Stimulated activated CD8-positive, alpha-beta memory T cell treated with anti-CD3 and anti-CD28 coated beads, Interleukin-15, amount 100 ng/mL, for 1 hour (primary cell): ENCODE measurements around the gene HFE.
"Not testable (repeated sequence)": the region's sequence is repeated elsewhere in the genome, so short reads cannot be mapped to it uniquely, and the experiment has no call there.

Source experiments
- DNase-seq: peaks from one replicate; pipeline ENCODE4 v3.0.0-alpha.2; 2020; ENCODE audit warnings: low read depth

HFE gene

DNA sequence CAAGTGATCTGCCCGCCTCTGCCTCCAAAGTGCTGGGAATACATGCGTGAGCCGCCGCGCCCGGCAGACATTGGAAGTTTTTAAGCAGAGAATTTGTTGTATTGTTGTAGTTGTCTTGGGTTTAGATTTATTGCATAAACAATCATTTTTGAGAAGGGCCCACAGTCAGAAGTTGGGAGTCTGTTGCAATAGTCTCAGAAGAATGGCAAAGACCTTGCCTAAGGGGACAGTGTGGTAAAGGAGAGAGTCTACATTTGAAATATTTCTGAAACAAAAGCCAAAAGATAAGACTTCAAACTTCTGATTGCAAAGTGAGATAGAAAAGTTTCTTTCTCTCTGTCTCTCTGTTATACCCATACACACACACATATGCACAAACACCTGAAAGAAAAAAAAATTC lies 22.5 kb downstream of the HFE start:
- DNase-seq = no peak

DNA sequence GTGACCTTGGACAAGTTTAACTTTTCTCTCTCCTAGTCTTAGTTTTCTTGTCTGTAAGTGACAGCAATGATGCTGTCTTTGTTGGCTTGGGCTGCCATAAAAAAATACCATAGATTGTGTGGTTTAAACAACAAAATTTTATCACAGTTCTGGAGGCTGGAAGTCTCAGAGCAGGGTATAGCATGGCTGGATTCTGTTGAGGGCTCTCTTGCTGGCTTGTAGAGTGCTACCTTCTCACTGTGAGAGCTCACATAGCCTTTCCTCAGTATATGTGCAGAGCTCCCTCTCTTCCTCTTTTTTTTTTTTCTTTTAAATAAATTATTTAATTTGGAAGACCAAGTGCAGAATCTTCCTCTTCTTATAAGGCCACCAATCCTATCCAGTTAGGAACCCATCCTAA lies 26.3 kb downstream of the HFE start:
- no peak for DNase-seq

GRCh38 chr6:26115226-26115625 lies 28.0 kb downstream of the HFE start:
- DNase-seq = no peak

DNA sequence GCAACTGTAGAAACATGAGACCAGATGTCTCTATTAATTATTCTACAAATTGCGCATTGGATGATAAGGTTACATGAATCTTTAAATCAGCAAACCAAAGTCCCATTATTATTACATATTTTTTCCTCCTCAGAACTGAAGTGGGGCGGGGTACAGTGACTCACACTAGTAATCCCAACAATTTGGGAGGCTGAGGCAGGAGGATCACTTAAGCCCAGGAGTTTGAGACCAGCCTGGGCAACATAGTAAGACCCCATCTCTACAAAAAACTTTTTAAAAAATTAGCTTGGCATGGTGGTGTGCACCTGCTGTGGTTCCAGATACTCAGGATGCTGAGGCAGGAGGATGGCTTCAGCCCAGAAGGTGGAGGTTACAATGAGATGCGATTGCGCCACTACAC lies 29.0 kb downstream of the HFE start:
- no peak for DNase-seq

GRCh38 chr6:26118999-26119398 lies 31.8 kb downstream of the HFE start:
- no peak for DNase-seq

DNA sequence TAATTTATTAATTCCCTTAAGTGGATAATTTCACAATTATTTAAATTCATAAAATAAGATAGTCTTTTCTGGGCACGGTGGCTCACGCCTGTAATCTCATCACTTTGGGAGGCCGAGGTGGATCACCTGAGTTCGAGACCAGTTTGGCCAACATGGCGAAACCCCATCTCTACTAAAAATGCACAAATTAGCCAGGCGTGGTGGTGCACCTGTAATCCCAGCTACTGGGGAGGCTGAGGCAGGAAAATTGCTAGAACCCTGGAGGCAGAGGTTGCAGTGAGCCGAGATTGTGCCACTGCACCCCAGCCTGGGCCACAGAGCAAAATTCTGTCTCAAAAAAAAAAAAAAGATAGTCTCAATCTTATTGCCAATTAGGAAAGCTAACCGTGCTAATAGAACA lies 32.9 kb downstream of the HFE start:
- DNase-seq = not testable (repeated sequence)

DNA sequence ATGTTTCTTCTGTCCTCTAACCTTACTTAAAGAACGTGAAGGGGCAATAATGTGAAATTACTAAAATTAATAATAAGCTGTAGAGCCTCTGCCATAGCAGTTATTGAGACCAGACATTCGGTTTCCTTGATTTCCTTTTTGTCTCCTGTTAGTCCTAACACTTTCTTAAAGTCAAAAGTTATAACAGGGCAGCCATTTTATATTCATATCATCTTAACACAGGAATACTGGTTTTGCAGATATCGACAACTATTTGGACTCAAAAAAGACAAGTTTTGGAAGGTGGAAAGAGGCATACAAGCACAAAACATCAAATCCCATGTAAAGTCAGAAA lies 33.5 kb downstream of the HFE start:
- DNase-seq = no peak

DNA sequence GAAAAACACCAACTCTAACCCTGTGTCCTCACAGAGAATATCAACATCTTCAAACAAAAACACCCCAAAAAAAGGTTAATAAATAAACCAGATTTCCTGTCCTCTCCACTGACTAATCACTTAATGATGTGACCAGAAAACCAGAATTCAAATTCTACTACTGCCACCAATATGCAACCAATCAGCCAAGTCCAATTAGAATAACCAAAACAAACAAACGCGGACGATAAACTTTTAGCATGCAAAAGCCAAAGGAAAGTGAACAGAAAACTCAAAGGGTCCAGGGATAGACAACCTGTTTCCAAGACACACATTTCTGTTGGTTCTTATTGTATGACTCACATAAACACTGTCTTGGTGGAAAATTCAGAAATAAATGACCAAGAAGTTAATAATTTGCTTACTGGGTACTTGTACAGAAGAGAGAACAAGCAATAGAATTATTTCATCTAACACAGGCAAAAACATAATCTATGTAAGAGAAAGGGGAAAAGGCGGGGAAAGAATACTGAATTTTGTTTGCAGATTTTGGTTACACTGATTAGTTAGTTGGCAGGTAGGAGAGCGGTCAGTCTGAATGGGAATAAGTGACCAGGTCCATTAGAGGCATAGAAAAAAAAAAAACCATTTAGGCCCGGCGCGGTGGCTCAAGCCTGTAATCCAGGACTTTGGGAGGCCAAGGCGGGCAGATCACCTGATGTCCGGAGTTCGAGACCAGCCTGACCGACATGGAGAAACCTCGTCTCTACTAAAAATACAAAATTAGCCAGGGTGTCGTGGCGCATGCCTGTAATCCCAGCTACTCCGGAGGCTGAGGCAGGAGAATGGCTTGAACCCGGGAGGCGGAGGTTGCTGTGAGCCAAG lies 34.1 kb downstream of the HFE start:
- DNase-seq = no peak

GRCh38 chr6:26122005-26122388 lies 34.8 kb downstream of the HFE start:
- no peak for DNase-seq

GRCh38 chr6:26122402-26122792 lies 35.2 kb downstream of the HFE start:
- DNase-seq = no peak

DNA sequence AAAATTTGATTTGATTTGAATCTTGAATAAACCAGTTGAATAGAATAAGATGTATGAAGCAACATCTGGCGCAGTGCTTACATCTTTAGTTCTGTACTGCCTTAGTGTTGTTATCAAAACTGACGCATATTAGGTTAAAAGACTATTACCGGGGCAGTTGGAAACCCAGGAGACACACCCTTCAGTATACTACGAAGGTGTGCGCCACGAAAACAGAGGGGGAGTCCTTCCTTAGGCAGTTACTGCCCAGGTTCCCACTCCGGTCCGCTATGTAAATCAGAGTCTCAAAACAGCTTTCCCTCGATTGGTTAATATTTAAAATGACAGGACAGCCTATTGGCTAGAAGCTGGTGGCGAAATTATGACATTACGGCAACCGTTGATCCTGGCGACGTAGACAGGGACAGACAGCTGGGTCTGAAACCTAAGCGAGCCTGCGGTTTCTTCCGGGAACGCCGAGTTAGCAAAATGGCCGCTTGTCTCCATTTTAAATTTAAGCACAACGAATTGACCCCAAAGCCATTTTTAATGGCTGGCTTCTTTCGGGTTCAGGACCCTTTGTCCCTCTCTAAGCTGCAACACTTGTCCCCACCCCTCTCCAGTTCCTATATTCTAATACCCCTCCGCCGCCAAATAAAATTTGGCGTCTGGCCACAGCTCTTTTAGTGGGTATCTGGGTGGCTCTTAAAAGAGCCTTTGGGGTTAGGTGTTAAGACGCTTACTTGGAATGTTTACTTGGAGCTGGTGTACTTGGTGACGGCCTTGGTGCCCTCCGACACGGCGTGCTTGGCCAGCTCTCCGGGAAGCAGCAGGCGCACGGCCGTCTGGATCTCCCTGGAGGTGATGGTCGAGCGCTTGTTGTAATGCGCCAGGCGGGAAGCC lies 35.8 kb downstream of the HFE start:
- DNase-seq = peak; percentile 80

- peak; percentile 58 for DNase-seq
Measured at GRCh38 chr6:26123675-26123946, 36.4 kb downstream of the HFE start.

DNA sequence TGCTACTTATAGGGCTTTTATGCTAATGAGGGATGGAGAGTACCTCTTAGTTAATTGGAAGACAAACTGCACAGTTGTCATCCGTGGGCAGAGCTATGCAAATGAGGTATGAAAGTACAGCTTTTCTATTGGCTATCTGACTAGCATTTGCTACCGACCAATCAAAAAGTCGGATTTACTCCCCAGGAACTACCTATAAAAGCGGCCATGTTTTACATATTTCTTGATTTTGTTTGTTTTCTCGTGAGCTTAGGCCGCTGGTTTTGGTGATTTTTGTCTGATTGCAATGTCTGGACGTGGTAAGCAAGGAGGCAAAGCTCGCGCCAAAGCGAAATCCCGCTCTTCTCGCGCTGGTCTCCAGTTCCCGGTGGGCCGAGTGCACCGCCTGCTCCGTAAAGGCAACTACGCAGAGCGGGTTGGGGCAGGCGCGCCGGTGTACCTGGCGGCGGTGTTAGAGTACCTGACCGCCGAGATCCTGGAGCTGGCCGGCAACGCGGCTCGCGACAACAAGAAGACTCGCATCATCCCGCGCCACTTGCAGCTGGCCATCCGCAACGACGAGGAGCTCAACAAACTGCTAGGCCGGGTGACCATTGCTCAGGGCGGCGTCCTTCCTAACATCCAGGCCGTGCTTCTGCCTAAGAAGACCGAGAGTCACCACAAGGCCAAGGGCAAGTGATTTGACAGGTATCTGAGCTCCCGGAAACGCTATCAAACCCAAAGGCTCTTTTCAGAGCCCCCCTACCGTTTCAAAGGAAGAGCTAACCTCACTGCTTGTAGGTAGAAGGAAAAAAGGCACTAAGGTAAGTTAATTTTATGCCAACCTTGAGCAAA lies 36.9 kb downstream of the HFE start:
- no peak for DNase-seq

DNA sequence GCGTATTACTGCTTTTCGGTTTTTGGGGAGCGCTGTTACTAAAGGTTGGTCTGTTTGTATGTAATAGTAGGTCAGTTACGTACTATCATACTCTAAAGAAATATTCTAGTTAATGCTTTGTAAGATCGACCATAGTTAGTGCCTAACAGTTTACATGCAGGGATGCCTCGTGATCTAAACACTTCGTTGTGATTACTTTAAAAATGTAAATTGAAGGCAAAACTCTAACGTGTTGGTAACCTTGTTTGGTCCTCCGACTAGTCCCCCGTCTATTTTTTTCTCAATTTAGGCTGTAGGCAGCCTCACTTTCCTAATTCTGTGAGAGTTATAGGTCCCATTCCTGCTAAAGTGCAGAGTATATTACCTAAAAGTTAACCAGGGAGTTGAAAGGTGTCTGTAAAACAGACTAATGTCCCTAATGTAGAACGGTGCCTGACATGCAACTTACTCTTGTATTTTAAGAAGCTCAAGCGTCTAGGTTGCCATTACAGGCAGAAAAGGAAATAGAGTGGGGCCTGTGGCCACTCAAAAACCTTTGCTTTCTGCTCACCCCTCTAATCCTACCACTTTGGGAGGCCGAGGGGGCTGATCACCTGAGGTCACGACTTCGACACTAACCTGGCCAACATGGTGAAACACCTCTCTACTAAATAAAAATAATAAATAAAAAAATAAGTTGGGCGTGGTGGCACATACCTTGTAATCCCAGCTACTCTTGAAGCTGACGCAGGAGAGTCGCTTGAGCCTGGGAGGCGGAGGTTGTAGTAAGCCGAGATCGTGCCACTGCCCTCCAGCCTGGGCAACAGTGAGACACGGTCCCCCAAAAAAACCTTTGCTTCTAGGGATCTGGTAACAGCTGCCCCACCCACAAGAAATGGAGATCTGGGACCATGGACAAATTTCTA lies 37.8 kb downstream of the HFE start:
- DNase-seq = no peak

GRCh38 chr6:26126394-26127235 lies 39.4 kb downstream of the HFE start:
- no peak for DNase-seq

DNA sequence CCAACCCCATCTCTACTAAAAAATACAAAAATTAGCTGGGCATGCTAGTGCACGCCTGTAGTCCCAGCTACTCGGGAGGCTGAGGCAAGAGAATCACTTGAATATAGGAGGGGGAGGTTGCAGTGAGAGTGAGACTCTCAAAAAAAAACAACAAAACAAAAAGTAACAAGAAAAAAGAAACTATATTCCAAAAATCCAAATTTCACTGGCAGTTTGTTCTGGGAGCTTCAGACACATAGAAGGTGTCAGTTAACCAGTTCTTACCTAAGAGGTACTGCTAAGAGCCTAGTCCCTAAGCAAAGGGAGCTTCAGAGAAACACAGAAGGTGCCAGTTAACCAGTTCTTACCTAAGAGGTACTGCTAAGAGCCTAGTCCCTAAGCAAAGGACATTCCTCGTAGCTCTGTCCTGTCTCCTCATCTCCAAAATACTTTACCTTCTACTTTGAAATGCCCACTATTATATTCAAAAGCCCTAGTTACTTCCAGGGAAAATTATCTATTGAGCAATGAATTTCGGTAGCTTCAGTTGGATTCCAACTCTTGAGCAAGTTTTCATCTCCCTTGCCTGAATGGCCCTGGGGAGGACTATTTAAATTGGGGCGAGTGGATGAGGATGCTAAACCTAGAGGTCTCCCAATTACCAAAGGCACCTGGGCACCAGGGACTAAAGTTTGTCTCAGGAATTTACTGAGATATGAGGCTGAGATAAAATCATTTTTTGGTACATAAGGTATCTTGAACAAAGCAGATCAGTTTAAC lies 41.0 kb downstream of the HFE start:
- no peak for DNase-seq

- no peak for DNase-seq
Measured at GRCh38 chr6:26129656-26130055, 42.4 kb downstream of the HFE start.

DNA sequence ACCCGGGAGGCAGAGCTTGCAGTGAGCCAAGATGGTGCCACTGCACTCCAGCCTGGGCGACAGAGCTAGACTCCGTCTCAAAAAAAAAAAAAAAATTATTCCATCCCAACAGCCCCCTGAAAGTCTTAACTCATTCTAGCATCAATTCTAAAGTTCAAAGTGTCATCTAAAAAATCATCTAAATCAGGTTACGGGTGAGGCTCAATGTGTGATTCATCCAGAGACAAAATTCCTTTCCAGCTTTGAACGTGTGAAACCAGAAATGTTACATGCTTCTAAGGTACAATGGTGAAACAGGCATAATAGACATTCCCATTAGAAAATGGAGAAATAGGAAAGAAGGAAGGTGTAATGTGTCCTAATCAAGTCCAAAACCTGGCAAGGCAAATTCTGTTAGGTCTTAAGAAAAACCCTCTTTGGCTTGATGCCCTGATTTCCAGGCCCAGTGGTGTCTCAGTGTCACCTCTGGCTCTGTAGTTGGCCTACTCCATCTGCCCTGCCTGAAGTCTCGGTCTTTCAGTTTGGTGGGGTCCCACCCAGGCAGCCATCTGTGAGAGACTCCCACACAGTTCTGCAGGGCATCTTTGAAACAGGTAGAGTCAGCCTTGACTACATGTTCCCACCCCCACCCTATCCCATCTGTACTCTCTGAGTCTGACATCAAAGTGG lies 43.5 kb downstream of the HFE start:
- DNase-seq = no peak

DNA sequence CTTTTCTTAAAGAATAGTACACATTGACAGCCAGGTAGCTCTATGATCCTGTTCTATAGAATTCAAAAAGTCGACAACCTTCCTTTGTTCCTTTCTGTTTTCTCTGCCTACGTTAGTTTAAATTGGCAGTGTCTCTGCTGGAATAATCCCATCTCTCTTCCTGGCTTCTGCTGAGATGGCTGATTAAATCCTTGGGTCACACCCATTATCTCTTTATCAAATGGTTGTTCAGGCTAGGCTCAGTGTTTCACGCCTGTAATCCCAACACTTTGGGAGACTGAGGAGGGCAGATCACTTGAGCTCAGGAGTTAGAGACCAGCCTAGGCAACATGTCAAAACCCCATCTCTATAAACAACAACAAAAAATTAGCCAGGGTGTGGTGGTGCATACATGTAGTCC lies 44.4 kb downstream of the HFE start:
- DNase-seq = no peak
